WERI-Rb-1 (cell line): ENCODE measurements around the gene FOXO6.

ENCODE experiments used
- DNase-seq: peaks from one replicate; pipeline ENCODE4 v3.0.0-alpha.2; 2020
- H3K27ac ChIP-seq: fragments of 250-450 bp; sonication (Bioruptor Pico); 2 replicates; pipeline ENCODE4 v1.5.1; 2020; ENCODE audit warnings: mild to moderate bottlenecking, moderate library complexity
- H3K27me3 ChIP-seq: fragments of 250-450 bp; sonication (Bioruptor Pico); 2 replicates; pipeline ENCODE4 v1.5.1; 2021; ENCODE audit warnings: mild to moderate bottlenecking, low read depth, moderate library complexity; ENCODE audit not compliant: insufficient read depth, severe bottlenecking
- H3K36me3 ChIP-seq: fragments of 250-450 bp; sonication (Bioruptor Pico); 2 replicates; pipeline ENCODE4 v1.5.1; 2020; ENCODE audit warnings: mild to moderate bottlenecking, moderate library complexity
- H3K4me3 ChIP-seq: 2 replicates; pipeline ENCODE4 v1.5.1; 2011; ENCODE audit warnings: low read depth, mild to moderate bottlenecking, control low read depth, low read length
- H3K9me3 ChIP-seq: fragments of 250-450 bp; sonication (Bioruptor Pico); 2 replicates; pipeline ENCODE4 v1.5.1; 2021; ENCODE audit warnings: mild to moderate bottlenecking, moderate library complexity; ENCODE audit not compliant: severe bottlenecking
- CTCF ChIP-seq: IDR thresholded peaks from 2 replicates; pipeline ENCODE4 v1.5.1; 2011; ENCODE audit warnings: low read depth, mild to moderate bottlenecking, control low read depth, inconsistent platforms, low read length

Gene FOXO6

GRCh38 chr1:41373373-41373772 lies 12.1 kb downstream of the FOXO6 start:
- H3K9me3 ChIP-seq, result no peaks in the 10 kb centered on the region
- no peak overlapping the region for H3K4me3 ChIP-seq
- peak overlapping the region; percentile 93 for H3K27ac ChIP-seq
- peaks cover 53% of the 10 kb centered on the region for H3K36me3 ChIP-seq
- H3K27me3 ChIP-seq, result no peaks in the 10 kb centered on the region
- DNase-seq, result no peak
- no peak for TF ChIP-seq CTCF

GRCh38 chr1:41374711-41375110 lies 13.5 kb downstream of the FOXO6 start:
- H3K36me3 ChIP-seq, result peaks cover 51% of the 10 kb centered on the region
- no peak for TF ChIP-seq CTCF
- no peaks in the 10 kb centered on the region for H3K27me3 ChIP-seq
- H3K4me3 ChIP-seq, result no peak overlapping the region
- no peak for DNase-seq
- no peaks in the 10 kb centered on the region for H3K9me3 ChIP-seq
- H3K27ac ChIP-seq, result no peak overlapping the region

- Histone ChIP-seq H3K36me3 (peaks cover 51% of the 10 kb centered on the region), H3K9me3 (no peaks in the 10 kb centered on the region), H3K4me3 (no peak overlapping the region), H3K27me3 (no peaks in the 10 kb centered on the region), H3K27ac (peak overlapping the region; percentile 82)
- DNase-seq, result no peak
- TF ChIP-seq CTCF, result no peak
Measured at GRCh38 chr1:41377397-41377796, 16.2 kb downstream of the FOXO6 start.

GRCh38 chr1:41378222-41378621 lies 17.0 kb downstream of the FOXO6 start:
- Histone ChIP-seq H3K9me3 (no peaks in the 10 kb centered on the region), H3K27ac (peak overlapping the region; percentile 82), H3K27me3 (no peaks in the 10 kb centered on the region), H3K36me3 (peaks cover 49% of the 10 kb centered on the region), H3K4me3 (no peak overlapping the region)
- DNase-seq, result no peak
- no peak for TF ChIP-seq CTCF

- H3K36me3 ChIP-seq, result peaks cover 51% of the 10 kb centered on the region
- no peaks in the 10 kb centered on the region for H3K9me3 ChIP-seq
- peak overlapping the region; percentile 82 for H3K27ac ChIP-seq
- no peak for DNase-seq
- no peak overlapping the region for H3K4me3 ChIP-seq
- TF ChIP-seq CTCF, result no peak
- H3K27me3 ChIP-seq, result no peaks in the 10 kb centered on the region
Measured at GRCh38 chr1:41378999-41379737, 17.9 kb downstream of the FOXO6 start.

- TF ChIP-seq CTCF, result no peak
- Histone ChIP-seq H3K27me3 (no peaks in the 10 kb centered on the region), H3K27ac (peak overlapping the region; percentile 82), H3K4me3 (no peak overlapping the region), H3K36me3 (peaks cover 49% of the 10 kb centered on the region), H3K9me3 (no peaks in the 10 kb centered on the region)
- no peak for DNase-seq
Measured at GRCh38 chr1:41379738-41380130, 18.5 kb downstream of the FOXO6 start.
